Measurements from ENCODE around the gene NDUFS4.

DNA sequence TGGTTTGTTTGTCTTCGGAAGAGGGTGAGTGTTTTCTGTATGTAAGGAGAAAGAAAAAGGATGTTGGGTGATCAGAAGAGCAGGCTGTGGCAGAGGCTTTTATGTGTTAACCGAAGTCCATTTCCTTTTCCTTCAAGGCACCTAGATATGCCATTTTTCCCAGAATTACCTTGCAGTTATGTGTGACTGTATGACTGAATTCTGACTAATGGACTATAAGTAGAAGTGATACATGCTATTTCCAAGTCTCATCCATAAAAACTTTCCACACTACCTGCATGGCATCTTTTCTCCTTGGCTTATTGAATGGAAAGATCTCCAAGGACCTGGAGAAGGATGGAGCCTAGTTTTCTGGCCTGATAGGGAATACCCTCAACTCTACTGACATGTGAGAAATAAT lies 10.6 kb upstream of the NDUFS4 start:
- TF ChIP-seq, protein P1, sequence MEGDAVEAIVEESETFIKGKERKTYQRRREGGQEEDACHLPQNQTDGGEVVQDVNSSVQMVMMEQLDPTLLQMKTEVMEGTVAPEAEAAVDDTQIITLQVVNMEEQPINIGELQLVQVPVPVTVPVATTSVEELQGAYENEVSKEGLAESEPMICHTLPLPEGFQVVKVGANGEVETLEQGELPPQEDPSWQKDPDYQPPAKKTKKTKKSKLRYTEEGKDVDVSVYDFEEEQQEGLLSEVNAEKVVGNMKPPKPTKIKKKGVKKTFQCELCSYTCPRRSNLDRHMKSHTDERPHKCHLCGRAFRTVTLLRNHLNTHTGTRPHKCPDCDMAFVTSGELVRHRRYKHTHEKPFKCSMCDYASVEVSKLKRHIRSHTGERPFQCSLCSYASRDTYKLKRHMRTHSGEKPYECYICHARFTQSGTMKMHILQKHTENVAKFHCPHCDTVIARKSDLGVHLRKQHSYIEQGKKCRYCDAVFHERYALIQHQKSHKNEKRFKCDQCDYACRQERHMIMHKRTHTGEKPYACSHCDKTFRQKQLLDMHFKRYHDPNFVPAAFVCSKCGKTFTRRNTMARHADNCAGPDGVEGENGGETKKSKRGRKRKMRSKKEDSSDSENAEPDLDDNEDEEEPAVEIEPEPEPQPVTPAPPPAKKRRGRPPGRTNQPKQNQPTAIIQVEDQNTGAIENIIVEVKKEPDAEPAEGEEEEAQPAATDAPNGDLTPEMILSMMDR (conservative IDR thresholded peaks at IDR 0.05): no peak
- TF ChIP-seq ZFX (IDR thresholded peaks at IDR 0.05): no peak
